HG02870 (cell line): Measurements from ENCODE around the gene DEDD.

Source experiments
- ATAC-seq: cut with Tn5 transposase; IDR thresholded peaks from one replicate; pipeline ENCODE4 v1.9.1; 2021; ENCODE audit warnings: mild to moderate bottlenecking, moderate library complexity; ENCODE audit not compliant: unreplicated experiment

Gene DEDD

GRCh38 chr1:161132410-161133219, at the start of gene DEDD:
TSS of gene DEDD (minus strand) at chr1:161132667. CDS start at chr1:161124462, 8,205 bp downstream.
- ATAC-seq: peak; percentile 96

GRCh38 chr1:161182214-161182613, 49.7 kb upstream of the DEDD start:
- ATAC-seq: peak; percentile 41

- no peak for ATAC-seq
These were observed 48.2 kb upstream of the DEDD start for GRCh38 chr1:161180639-161181038.

- no peak for ATAC-seq
These were observed 47.2 kb upstream of the DEDD start for GRCh38 chr1:161179698-161180097.

GRCh38 chr1:161177936-161178244, 45.4 kb upstream of the DEDD start:
- no peak for ATAC-seq

GRCh38 chr1:161177112-161177935, 44.9 kb upstream of the DEDD start, which contains the start of gene B4GALT3:
TSS of gene B4GALT3 (minus strand) at chr1:161177507. CDS start at chr1:161176060, 1,447 bp downstream.
- ATAC-seq: peak; percentile 70

- ATAC-seq: no peak
These were observed 44.1 kb upstream of the DEDD start for GRCh38 chr1:161176468-161177111.

- ATAC-seq: no peak
These were observed 43.4 kb upstream of the DEDD start for GRCh38 chr1:161175771-161176453.

GRCh38 chr1:161174911-161175310, 42.4 kb upstream of the DEDD start:
- ATAC-seq: no peak

GRCh38 chr1:161173711-161174110, 41.2 kb upstream of the DEDD start:
- no peak for ATAC-seq

- no peak for ATAC-seq
These were observed 40.4 kb upstream of the DEDD start for GRCh38 chr1:161172776-161173376.

- ATAC-seq: no peak
These were observed 39.9 kb upstream of the DEDD start for GRCh38 chr1:161172349-161172748.

GRCh38 chr1:161171696-161172095, 39.2 kb upstream of the DEDD start:
- ATAC-seq: no peak

- no peak for ATAC-seq
These were observed 38.7 kb upstream of the DEDD start for GRCh38 chr1:161171191-161171590.

- ATAC-seq: no peak
These were observed 36.4 kb upstream of the DEDD start for GRCh38 chr1:161168906-161169305.

- no peak for ATAC-seq
These were observed 34.4 kb upstream of the DEDD start for GRCh38 chr1:161166669-161167548.

GRCh38 chr1:161165742-161166668, 33.5 kb upstream of the DEDD start, which contains the start of gene PPOX:
TSS of gene PPOX (plus strand) at chr1:161166426. CDS start at chr1:161166848, 422 bp downstream.
- peak; percentile 95 for ATAC-seq

GRCh38 chr1:161164901-161165610, 32.6 kb upstream of the DEDD start:
- no peak for ATAC-seq
